Middle frontal gyrus (tissue), 1 donor: ENCODE results near the gene FBH1.
"Not testable (repeated sequence)": the region's sequence is repeated elsewhere in the genome, so short reads cannot be mapped to it uniquely, and the experiment has no call there.

ENCODE experiments used
- DNase-seq: peaks from one replicate; pipeline ENCODE4 v3.0.0-alpha.2; 2015; ENCODE audit warnings: low spot score; ENCODE audit errors: extremely low spot score

Gene FBH1

DNA sequence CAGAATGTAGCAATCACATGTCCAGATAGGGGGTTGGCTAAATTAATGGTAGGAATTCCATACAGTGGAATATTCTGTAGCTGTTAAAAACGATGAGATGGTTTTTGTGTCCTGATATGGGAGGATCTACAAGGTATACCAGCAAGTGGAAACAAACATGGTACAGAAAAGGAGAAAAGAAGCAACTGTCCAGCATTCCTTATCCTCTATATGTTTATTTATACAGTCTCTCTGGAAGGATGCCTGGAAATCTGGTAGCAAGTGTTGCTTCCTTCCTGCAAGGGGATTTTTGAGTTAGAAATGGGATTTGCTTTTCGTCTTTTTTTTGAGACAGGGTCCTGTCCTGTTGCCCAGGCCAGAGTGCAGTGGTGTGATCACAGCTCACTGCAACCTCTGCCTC, 68.0 kb downstream of the FBH1 start:
- no peak for DNase-seq

DNA sequence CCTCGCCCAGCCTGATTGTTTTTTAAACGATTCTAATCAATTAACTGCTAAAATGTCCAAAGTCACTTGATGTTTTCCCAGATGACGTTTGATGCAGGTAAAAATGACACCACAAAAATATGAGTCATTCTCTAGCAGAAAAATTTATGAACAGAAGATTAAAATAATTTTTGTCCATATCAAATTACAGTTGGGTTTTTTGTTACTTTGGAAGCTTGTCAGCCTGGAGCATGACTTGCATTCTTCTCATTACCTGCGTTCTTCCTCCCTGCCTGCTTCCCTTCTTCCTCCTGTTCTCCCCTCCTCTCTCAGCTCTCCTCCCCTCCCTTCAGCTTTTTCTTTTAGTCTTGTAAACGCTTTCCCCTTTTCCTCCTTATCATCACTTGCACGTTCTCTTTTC, 68.6 kb downstream of the FBH1 start:
- DNase-seq = no peak

GRCh38 chr10:5959142-5959541, 69.1 kb downstream of the FBH1 start:
- DNase-seq = no peak

DNA sequence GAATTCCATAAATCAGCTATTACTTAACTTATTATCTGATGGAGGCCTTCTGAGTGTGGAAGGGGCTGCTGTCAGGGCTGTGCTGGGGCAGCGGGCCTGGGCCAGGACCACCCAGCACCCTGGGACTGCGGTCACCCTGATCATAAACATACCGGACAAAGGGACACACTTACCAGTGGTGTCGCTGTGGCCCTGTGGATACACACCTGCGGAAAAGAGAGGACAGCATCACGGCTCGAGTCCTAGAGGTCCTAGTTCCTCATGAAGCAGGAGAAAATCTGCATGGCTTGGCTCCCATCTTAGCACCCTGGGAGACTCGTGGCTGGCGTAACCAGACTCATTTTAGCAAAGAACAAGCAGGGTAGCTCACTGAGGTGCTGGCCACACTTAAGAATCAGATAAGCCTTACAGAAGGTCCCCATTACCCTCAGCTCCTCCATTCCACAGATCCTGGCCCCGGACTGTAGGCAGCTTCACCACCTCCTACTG, 69.6 kb downstream of the FBH1 start:
- DNase-seq = no peak

GRCh38 chr10:5960070-5960972, 70.3 kb downstream of the FBH1 start:
- DNase-seq = no peak

DNA sequence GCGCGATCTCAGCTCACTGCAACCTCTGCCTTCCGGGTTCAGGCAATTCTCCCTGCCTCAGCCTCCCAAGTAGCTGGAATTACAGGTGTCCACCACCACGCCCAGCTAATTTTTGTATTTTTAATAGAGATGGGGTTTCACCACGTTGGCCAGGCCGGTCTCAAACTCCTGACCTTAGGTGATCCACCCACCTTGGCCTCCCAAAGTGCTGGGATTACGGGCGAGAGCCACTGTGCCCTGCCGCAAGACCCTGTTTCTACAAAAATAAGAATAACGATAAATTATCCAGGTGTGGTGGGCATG, 70.9 kb downstream of the FBH1 start:
- not testable (repeated sequence) for DNase-seq

GRCh38 chr10:5961405-5962100, 71.5 kb downstream of the FBH1 start:
- no peak for DNase-seq

GRCh38 chr10:5962358-5962940, 72.4 kb downstream of the FBH1 start:
- DNase-seq = not testable (repeated sequence)

DNA sequence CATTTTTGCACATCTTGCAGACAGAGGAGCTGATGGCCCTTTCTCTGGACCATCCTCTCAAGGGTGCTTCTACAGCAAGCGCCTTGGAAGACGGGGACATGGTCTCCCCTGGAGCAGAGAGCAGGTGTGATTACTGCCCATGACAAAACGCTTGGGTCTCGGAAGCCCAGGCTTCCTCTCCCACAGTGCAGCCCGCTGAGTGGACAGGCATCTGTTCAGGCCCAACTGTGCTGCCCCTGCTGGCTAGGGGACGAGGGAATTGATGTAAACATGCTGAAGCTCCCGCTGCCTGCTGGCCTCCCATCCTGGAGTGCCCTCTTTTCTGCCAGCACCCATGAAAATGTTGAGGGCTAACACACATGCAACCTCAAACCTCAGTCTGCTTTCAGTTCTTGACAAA, 73.0 kb downstream of the FBH1 start:
- no peak for DNase-seq

- no peak for DNase-seq
Measured at GRCh38 chr10:5963591-5963990, 73.5 kb downstream of the FBH1 start.

- no peak for DNase-seq
Measured at GRCh38 chr10:5964736-5965135, 74.7 kb downstream of the FBH1 start.

GRCh38 chr10:5965266-5965665, 75.2 kb downstream of the FBH1 start:
- no peak for DNase-seq

- DNase-seq = no peak
Measured at GRCh38 chr10:5968037-5968680, 78.1 kb downstream of the FBH1 start.

- DNase-seq = no peak
Measured at GRCh38 chr10:5968681-5969453, 78.8 kb downstream of the FBH1 start.

DNA sequence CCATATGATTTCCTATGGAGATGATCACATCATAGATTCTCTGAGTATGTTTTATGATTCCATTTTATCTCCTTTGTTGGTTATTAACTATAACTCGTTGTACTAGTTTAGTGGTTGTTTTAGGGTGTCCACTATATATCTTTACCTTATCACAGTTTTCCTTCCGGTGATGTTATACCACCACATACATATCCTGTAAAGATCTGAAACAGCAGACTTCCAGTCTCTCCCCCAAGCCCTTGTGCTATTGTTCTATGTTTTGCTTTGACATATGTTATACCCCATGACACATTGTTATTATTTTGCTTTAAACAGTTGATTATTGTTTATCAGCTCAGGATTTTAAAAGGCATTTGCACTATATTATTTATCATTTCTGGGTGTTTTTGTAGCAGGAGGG, 80.0 kb downstream of the FBH1 start:
- DNase-seq = no peak

- no peak for DNase-seq
Measured at GRCh38 chr10:5970527-5970926, 80.5 kb downstream of the FBH1 start.

GRCh38 chr10:5971315-5971832, 81.3 kb downstream of the FBH1 start:
- DNase-seq = no peak

DNA sequence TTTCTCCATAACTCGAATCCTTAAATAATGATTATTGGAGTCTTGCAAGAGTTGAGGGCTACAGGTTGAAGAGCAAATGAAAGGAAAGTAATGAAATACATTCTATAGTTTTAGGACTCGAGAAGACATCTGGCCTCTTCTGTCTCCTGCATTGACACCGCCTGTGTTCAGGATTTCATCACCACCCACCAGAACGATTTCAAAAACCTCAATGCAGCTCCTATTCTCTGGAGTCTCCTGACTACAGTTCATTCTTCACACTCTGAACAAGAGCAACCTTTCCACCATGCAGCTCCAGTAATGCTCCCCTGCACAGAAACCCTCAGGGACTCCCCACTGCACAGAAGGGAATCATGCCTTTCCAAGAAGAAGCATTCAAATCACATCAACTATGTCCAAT, 81.8 kb downstream of the FBH1 start:
- DNase-seq = no peak

GRCh38 chr10:5973069-5973468, 83.0 kb downstream of the FBH1 start:
- no peak for DNase-seq

DNA sequence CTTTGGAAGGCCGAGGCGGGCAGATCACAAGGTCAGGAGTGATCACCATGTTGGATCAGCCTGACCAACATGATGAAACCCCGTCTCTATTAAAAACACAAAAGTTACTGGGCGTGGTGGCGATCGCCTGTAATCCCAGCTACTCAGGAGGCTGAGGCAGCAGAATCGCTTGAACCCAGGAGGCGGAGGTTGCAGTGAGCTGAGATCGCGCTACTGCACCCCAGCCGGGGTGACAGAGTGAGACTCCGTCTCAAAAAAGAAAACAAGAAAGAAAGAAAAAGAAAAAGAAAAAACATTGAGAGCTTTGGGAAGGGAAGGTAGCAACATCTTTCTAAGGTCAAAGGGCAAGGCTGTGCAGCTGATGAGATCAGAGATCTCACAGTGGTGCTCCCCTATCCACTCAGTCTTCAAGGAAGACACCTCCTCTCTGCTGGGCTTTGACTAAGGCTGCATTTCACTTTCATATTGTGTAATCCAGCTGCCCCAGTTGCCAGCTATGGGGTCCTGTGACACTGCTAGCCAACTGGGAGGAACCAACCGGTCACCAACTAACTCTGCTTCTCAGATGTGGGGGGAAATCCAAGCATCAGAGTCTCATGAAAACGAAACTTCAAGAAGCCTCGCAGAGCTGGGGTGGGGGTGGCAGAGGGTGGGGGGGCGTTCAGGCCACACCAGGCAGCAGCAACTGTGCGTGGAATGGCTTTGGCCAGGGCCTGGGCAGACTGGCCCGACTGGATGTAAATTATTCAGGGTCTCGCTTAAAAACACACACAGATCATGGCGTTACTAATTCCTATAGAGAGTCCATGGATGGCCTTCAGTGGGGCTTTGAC, 85.8 kb downstream of the FBH1 start:
- DNase-seq = no peak
